ENCODE measurements around the gene ALG13. TPM values are rescaled to one million over a fixed set of nuclear protein-coding genes. Genes with fewer than 3 reads are reported as not detected.

ALG13 gene
- total RNA-seq, 1 experiment from 2014 or later, result 36.2 TPM

DNA sequence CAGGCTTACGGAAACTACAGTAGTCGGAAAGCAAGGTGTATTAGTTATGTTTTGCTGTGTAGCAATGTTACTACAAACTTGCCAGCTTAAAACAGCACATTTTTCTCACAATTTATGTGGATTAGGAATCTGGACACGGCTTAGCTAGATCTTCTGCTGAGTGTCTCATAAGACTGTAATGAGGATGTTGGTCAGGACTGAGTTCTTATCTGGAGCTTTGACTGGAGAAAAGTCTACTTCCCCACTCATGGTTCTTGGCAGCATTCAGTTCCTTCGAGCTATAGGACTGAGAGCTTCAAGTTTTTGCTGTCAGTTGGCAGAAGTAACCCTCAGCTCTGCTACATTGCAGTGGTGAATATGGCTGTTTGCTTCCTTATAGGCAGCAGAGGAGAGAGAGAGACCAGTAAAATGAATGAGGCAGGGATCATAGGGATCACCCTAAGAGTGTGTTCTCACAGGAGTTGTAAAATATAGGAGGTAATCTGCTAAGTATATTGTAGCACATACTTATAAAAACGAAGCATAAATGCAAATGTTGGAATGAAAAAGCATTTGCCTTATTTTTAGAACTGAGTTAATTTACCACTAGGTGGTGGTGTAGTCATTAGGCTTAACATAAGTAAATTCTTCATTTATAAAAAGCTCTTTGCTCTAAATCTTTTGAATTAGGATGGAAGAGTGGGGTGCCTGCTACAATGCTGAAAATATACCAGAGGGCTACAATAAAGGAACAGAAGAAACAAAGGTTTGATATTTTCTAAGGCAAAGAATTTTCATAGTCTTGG lies 38.6 kb downstream of the ALG13 start (continued):
- TF ChIP-seq ZNF532 (CRISPR knock-in tag; IDR thresholded peaks at IDR 0.05; ENCODE audit: borderline replicate concordance) (no peak), ZMAT4 (CRISPR knock-in tag; IDR thresholded peaks at IDR 0.05) (no peak)
- TF ChIP-seq, protein P1, sequence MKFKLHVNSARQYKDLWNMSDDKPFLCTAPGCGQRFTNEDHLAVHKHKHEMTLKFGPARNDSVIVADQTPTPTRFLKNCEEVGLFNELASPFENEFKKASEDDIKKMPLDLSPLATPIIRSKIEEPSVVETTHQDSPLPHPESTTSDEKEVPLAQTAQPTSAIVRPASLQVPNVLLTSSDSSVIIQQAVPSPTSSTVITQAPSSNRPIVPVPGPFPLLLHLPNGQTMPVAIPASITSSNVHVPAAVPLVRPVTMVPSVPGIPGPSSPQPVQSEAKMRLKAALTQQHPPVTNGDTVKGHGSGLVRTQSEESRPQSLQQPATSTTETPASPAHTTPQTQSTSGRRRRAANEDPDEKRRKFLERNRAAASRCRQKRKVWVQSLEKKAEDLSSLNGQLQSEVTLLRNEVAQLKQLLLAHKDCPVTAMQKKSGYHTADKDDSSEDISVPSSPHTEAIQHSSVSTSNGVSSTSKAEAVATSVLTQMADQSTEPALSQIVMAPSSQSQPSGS (CRISPR knock-in tag; IDR thresholded peaks at IDR 0.05; ENCODE audit: borderline replicate concordance, low read depth), result no peak

- no peak overlapping the region for H3K27ac Mint-ChIP-seq
- CTCF ChIA-PET, result no interaction called here
- no peaks in the 10 kb centered on the region for H3K9me3 Mint-ChIP-seq
- POLR2A ChIA-PET, result interaction anchor here (0.8 kb wide), 1 partner anchor 100 kb away, joined by 3 read pairs; no protein-coding TSS in a partner anchor
- H3K4me1 Mint-ChIP-seq, result no peaks in the 10 kb centered on the region
- no peak overlapping the region for H3K4me3 Mint-ChIP-seq
- peaks cover 28% of the 10 kb centered on the region for H3K36me3 Mint-ChIP-seq
- H3K27me3 Mint-ChIP-seq (ENCODE audit: low read depth), result no peaks in the 10 kb centered on the region
- TF ChIP-seq PRRX2 (CRISPR knock-in tag; IDR thresholded peaks at IDR 0.05) (no peak), TEAD1 (CRISPR knock-in tag; IDR thresholded peaks at IDR 0.05) (no peak), ZNF121 (CRISPR knock-in tag; IDR thresholded peaks at IDR 0.05) (no peak)
- no peak for DNase-seq (ENCODE audit: low spot score)
- no peak for ATAC-seq
These were observed 47.1 kb downstream of the ALG13 start for GRCh38 chrX:111728096-111728495.

GRCh38 chrX:111731351-111731750 lies 50.4 kb downstream of the ALG13 start:
- no peak for ATAC-seq
- Mint-ChIP-seq H3K27ac (no peak overlapping the region), H3K4me3 (no peak overlapping the region), H3K4me1 (no peaks in the 10 kb centered on the region), H3K36me3 (peaks cover 31% of the 10 kb centered on the region), H3K27me3 (ENCODE audit: low read depth) (no peaks in the 10 kb centered on the region), H3K9me3 (no peaks in the 10 kb centered on the region)
- ChIA-PET CTCF (no interaction called here), POLR2A (no interaction called here)
- DNase-seq (ENCODE audit: low spot score), result no peak
- no peak for TF ChIP-seq ELF4 (CRISPR knock-in tag; IDR thresholded peaks at IDR 0.05; ENCODE audit: low read depth)
- TF ChIP-seq, protein P2, sequence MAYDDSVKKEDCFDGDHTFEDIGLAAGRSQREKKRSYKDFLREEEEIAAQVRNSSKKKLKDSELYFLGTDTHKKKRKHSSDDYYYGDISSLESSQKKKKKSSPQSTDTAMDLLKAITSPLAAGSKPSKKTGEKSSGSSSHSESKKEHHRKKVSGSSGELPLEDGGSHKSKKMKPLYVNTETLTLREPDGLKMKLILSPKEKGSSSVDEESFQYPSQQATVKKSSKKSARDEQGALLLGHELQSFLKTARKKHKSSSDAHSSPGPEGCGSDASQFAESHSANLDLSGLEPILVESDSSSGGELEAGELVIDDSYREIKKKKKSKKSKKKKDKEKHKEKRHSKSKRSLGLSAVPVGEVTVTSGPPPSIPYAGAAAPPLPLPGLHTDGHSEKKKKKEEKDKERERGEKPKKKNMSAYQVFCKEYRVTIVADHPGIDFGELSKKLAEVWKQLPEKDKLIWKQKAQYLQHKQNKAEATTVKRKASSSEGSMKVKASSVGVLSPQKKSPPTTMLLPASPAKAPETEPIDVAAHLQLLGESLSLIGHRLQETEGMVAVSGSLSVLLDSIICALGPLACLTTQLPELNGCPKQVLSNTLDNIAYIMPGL (CRISPR knock-in tag; IDR thresholded peaks at IDR 0.05), result no peak
- TF ChIP-seq, protein P3, sequence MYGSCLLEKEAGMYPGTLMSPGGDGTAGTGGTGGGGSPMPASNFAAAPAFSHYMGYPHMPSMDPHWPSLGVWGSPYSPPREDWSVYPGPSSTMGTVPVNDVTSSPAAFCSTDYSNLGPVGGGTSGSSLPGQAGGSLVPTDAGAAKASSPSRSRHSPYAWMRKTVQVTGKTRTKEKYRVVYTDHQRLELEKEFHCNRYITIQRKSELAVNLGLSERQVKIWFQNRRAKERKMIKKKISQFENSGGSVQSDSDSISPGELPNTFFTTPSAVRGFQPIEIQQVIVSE (CRISPR knock-in tag; IDR thresholded peaks at IDR 0.05; ENCODE audit: borderline replicate concordance), result no peak
- TF ChIP-seq ZNF425 (CRISPR knock-in tag; conservative IDR thresholded peaks at IDR 0.05), result no peak
- TF ChIP-seq ZBTB21 (CRISPR knock-in tag; IDR thresholded peaks at IDR 0.05; ENCODE audit: borderline replicate concordance), result no peak

Measured in WTC11 (cell line).